ENCODE data around the gene GPR35.

GPR35 gene

DNA sequence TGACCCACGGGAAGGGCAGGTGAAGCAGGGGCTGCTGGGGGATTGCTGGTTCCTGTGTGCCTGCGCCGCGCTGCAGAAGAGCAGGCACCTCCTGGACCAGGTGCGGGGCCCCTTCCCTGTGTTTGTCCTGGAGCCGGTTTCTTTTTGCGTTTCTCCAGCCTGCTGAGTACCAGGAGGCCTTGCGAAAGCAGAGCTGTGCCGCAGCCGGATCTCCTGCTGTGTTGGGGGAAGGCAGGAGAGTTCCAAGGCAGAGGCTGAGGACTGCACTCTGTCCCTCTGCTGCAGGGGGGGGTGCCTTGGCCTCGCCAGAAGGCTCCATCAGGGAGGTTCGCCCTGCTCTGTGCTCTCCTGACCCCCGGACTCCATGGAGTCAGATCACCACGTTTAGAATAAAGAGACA lies 35.9 kb upstream of the GPR35 start:
- no peak for DNase-seq (ENCODE audit: low spot score)

DNA sequence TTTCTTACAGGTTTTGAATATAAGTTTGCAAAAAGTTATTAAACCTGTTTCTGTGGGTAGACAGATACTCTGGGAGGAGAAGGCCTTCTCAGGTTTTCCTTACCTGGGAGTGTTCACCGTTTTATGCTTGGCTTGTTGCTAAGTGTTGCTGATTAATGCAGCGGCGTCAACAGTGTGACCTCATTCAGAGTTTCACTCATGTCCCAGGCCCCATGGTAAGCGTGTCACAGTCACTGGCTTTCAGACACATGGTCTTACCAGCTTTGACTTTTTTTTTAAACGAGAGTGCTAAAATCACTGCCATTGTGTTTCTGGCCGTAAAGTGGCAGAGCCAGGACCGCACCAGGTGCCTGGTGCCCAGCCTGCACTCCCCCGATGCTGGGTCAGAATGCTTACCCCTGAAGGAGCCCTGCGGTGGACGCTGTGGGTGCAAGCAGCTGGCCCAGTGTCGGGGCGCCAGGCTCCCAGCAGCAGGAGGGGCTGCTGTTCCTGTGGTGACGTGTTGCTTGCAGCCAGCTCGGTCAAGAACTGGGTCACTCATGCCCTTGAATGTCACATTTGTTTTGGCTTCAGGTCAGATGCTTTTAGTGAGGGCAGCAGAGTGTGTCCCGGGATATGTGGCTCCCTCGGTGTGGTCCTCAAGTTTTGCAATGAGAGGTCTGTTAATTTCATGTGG lies 35.3 kb upstream of the GPR35 start:
- DNase-seq (ENCODE audit: low spot score): no peak

DNA sequence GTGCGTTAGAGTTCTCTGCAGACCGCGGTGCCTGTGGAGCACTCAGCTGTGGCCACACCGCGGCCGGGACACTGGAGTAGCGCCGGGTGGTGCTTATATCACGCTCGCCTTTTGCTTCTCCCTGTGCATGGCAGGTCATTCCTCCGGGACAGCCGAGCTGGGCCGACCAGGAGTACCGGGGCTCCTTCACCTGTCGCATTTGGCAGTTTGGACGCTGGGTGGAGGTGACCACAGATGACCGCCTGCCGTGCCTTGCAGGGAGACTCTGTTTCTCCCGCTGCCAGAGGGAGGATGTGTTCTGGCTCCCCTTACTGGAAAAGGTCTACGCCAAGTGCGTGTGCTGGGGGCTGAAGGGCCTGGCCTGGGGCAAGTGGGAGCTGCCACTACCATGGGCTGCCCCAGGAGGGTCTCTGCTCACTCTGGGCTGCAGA lies 34.6 kb upstream of the GPR35 start:
- DNase-seq (ENCODE audit: low spot score): no peak

DNA sequence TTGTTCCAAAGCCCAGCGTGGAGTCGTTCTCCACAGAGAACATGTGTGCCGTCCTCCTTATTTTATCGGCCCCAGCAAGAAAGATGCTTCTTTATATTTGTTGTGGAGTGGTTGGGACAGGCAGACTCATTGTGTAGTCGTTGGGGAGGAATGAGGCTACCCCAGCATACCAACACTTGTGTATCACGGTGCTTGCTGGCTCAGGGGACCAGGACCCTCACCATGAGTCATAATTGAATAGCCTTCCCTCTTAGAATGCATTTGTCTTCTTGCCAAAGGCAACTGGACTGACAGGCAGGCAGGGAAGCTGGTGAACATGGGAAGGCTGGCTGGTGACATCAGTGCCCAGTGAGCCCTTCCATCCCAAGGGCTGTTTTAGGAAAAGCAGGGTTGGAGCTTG lies 34.1 kb upstream of the GPR35 start:
- no peak for DNase-seq (ENCODE audit: low spot score)

DNA sequence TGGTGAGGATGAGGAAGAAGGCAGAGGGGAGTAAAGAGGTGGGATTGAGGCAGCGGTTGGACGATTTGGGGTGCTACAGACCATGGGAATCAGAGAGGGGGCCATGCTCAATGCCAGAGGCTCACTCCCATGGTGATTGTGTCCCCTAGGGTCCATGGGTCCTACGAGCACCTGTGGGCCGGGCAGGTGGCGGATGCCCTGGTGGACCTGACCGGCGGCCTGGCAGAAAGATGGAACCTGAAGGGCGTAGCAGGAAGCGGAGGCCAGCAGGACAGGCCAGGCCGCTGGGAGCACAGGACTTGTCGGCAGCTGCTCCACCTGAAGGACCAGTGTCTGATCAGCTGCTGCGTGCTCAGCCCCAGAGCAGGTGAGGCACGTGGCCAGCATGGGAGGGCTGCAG lies 33.5 kb upstream of the GPR35 start:
- DNase-seq (ENCODE audit: low spot score): no peak

DNA sequence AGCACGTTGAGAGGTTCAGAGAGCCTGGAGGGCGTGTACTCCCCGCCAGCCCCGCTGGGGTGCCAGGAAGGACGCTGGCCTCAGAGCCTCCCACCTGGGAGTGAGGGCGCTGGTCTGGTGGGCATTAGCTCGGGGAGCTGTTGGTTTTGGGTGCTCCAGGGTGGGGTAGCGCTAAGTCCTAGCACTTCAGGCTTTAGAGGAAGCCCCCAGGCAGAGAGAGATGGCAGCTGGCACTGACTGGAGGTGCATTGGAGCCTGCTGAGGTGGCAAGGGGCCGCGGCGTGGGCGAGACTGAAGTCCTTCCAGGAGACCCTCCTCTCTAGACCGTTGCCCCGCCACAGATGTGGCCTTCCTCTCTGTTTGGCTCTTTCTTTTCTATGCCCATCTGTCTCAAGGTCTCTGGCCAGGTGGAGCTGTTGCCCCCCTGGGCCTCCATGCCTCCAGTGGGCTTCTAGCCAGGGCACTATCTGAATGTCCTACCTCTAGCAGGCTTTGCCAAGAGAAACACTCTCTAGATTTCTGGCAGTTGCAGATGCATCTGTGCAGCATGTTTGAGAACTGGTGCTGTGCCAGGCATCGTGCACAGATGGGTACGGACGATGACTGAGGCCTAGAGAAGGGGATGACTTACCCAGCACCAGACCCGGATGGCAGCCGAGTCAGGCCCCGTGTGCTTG lies 32.1 kb upstream of the GPR35 start:
- DNase-seq (ENCODE audit: low spot score): no peak

DNA sequence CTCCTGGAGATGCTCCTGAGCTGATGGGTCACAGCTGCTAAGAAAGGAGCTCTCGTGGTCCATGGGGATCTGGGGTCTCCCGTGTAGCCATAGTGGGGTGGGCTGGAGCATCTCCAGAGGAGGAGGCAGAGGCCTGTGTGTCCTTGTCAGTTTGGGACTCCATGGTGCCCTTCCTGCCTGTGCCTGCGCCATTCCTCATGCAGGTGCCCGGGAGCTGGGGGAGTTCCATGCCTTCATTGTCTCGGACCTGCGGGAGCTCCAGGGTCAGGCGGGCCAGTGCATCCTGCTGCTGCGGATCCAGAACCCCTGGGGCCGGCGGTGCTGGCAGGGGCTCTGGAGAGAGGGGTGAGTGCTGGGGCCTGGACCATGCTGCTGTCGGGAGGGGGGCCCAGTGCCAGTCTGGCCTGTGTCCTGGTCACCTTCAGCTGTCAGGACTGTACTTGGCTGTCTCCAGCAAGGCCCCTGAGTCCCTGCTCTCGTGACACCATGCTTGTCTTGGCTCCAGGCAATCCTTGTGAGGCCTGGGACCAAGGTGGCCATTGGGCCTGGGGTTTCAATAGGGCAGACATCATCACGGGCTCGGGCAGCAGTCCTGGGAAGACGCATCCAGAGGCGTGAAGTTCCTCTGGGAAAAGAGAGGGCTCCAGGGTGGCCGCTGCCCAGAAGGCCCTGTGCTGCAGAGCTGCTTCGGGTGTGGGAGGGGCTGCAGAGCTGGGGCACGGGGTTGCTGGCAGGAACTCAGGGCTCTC lies 31.4 kb upstream of the GPR35 start:
- DNase-seq (ENCODE audit: low spot score): no peak

DNA sequence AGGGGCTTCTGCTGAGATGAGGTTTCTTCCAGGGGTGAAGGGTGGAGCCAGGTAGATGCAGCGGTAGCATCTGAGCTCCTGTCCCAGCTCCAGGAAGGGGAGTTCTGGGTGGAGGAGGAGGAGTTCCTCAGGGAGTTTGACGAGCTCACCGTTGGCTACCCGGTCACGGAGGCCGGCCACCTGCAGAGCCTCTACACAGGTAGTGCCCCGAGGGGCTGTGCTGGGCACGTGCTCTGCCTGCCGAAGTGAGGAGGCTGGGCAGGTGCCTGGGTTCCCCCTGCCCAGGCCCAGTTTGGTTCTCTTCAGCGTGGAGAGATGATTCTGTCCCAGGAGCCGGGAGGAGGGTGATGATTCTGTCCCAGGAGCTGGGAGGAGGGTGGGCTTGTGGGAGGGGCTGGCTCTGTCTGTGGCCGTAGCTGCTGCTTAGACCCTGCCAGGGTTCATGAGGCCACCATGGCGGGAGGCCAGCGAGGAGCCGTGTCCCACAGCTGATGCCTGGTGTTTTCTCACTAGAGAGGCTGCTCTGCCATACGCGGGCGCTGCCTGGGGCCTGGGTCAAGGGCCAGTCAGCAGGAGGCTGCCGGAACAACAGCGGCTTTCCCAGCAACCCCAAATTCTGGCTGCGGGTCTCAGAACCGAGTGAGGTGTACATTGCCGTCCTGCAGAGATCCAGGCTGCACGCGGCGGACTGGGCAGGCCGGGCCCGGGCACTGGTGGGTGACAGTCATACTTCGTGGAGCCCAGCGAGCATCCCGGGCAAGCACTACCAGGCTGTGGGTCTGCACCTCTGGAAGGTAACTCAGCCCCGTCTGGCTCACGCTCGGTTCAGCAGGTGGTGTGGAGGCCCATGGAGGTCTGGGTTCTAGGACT lies 30.5 kb upstream of the GPR35 start:
- DNase-seq (ENCODE audit: low spot score): no peak

DNA sequence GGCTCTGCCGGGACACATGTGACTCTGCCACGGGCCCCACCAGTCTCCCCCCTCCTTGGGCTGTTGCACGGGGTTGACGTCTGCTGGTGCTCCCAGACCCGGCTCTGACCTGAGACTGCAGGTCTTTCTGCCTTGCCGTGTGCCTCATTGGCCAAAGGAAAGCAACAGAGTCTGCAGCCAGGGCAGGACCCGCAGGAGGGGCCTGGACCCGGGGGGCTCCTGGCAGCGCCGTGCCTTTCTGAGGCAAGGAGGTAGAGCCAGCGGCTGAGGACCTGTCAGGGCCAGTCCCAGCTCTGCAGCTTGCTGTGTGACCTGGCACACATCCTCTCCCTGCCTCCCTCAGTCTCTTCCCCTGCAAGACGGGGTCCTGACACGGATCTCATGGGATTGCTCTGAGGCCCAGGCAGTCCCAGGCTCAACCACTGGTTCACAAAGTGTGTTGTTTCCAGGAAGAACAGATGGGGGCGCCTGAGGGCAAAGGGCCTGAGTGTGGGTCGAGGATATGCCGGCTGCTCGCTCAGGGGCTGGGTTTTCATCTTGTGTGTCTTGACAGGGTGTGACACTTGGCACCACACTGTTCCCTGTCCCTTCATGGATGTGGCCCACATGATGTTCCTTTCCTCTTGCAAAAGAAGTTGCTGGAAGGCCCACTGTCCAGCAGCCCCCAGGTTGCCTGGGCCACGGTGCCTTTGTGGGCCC lies 29.8 kb upstream of the GPR35 start:
- peak; percentile 49 for DNase-seq (ENCODE audit: low spot score)

DNA sequence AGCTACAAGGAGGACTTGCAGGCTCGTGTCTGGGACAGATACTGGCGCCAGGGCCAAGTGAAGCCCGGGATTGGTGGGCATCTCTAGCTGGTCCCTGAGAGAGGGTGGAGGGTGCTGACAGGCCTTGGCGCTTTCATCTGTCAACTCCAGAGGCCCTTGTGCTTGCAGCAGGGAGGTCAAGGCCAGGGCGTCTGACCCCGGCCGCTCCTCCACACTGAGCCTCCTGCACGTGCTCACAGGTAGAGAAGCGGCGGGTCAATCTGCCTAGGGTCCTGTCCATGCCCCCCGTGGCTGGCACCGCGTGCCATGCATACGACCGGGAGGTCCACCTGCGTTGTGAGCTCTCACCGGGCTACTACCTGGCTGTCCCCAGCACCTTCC lies 29.2 kb upstream of the GPR35 start:
- DNase-seq (ENCODE audit: low spot score): no peak

DNA sequence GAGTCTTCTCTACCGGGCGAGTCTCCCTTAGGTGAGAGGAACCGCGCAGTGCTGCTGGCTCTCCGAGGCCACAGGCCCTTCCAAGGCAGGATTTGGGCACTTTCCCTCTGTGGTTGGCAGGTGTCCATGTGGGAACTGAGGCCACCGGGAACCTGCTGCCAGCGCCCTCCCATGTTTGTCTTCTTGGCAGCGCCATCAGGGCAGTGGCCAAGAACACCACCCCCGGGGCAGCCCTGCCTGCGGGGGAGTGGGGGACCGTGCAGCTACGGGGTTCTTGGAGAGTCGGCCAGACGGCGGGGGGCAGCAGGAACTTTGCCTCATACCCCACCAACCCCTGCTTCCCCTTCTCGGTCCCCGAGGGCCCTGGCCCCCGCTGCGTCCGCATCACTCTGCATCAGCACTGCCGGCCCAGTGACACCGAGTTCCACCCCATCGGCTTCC lies 28.8 kb upstream of the GPR35 start:
- no peak for DNase-seq (ENCODE audit: low spot score)

DNA sequence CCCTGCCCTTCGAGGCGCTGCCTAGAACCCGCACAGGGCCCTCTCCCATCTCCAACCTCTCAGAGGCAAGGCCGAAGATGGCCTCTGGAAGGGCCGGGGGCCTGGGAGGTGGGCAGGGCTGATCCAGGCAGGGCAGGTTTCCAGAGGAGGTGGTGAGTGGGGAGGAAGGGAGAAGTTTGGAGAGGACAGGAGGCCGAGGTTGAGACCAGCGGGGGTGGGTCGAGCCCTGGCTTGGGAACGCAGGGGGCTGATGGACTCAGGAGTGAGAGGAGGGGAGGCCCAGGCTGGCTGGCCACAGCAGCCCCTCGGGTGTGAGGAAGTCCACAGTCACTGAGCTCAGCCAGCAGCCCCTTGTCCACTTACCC lies 28.2 kb upstream of the GPR35 start:
- DNase-seq (ENCODE audit: low spot score): no peak

DNA sequence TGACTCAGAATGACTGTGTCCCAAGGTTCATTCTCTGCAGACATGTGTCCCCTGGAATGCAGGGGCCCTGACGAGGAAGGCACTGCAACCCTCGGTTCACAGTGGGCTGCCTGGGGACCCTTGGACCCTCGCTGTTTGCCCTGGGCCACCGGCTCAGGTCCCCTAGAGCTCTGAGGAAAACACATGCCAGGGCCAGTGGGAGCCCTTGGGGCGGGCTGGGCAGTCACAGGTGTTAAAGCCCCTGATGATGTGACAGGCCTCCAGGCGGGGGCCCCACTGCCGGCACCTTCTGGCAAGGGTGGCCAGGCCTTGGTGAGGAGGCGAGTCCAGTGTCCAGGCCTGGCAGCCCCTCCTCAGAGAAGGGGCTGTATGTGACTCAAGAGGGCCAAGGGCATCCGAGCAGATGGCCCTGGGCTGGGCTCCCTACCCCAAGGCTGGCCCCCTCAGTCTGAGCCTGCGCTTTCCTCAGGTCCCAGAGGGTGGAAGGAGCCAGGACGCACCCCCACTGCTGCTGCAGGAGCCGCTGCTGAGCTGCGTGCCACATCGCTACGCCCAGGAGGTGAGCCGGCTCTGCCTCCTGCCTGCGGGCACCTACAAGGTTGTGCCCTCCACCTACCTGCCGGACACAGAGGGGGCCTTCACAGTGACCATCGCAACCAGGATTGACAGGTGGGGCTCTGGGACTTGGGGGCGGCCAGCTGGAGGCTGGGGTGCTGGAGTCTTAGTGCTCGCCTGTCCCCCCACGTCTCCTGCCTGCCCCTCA lies 27.7 kb upstream of the GPR35 start:
- DNase-seq (ENCODE audit: low spot score): no peak

DNA sequence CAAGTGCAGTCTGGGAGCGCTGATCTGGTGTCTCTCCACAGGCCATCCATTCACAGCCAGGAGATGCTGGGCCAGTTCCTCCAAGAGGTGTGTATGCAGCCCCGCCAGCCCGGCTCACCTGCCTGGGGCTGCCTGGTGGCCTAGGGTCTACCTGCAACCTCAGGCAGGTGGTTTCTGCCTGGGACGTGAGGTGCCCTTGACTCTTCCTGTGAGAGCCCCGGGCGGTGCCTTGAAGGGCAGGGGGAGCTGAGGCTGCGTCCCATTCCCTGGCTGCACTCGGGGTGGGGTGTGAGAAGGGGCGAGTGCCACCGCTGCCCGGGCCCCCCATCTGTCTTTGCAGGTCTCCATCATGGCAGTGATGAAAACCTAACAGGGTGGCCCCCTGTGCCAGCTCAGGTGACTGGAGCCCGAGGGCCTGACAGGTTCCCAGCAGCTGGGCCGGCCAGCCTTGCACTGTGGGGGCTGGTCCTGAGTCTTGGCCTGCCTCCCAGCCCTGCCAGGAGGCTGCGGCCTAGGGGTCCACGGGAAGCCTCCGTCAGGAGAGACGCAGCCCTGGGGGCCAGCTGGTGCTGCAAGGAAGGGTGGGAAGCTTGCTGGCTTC lies 26.9 kb upstream of the GPR35 start:
- no peak for DNase-seq (ENCODE audit: low spot score)

DNA sequence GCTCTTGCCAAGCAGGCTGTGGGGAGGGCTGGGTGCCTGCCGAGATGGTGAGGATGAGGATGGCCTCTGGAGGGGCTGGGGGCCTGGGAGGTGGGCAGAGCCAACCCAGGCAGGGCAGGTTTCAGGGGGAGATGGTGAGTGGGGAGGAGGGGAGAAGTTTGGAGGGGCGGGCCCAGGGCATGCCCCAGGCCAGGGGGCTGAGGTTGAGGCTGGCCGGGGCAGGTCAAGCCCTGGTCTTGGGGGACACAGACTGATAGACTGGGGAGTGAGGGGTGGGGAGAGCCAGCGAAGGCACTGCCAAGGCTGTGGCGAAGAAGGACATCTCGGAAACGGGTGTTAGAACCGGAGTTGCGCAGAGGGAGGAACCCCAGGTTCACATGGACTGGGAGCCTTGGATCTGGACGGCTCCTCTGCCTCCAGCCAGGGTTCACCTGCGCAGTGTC lies 26.1 kb upstream of the GPR35 start:
- DNase-seq (ENCODE audit: low spot score): no peak

DNA sequence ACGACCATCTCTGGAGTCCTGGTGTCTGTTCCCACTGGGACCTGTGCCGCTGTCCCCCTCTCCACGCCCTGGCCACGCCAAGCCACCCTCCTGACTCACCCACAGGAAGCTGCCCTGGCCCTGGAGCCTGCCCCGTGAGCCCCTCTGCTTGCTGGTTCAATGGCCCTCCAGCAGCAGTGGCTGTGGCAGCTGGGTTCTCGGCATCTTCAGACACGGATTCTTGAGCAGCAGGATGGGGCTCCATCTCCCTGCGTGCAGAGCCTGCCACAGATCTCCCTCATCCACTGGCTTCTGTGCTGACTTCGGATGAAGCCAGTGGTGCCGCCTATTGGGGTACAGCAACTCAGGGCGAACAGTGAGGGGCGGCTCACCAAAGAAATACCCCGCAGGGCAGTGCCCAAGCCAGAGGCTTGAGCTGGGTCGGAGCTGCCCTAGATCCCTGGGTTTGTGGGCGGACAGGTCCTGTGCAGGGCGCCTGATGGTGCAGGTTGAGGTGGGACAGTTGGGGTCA lies 24.8 kb upstream of the GPR35 start:
- no peak for DNase-seq (ENCODE audit: low spot score)

DNA sequence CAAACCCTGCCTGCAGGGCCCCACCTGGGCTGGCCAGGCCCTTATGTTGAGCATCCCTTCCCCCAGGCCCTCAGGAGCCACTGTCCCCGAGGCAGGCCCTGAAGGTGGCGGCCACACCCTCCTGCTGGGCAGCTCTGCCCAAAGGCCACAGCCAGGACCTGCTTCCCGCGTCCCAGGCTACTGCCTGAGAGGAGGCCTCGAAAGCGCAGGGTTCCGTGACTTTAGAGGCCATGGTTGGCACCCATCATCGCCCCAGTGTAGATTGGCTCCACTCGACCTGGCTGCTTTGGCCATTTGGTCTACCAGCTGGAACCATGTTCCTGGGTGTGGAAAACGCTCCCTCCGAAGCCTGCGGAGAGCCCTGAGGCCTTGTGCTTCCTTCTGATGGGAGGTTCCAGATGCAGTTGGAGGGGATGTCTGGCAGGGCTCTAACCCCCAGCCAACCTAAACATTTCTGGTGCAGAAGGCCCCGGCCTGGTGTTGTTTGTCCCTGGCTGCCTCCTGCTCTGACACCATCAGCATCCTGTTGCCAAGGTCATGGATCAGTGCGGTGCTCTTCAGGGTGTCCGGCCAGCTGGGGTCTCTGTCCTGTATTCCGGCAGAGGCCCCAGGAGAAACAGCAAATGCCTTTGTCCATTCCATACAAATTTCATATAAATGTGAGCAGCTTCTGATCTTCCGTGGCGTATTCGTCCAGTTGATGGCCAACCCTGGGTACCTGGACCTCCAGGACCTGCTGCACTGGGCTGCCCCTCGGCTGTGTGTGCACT lies 24.0 kb upstream of the GPR35 start:
- DNase-seq (ENCODE audit: low spot score): no peak

DNA sequence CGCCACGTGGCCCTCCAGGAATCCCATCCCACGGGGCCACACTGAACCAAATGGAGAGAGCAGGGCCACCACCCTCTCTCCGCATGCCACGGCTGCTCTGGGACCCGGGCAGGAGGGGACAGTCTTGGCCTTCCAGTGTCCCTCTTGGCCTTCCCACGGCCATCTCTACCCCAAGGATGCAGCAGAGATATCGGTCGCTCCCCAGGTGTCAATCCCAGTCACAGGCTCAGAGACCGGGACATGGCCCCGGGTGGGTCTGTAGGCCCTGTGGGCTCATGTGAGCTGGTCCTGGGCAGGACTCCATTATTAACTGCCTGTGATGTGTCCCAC lies 23.5 kb upstream of the GPR35 start:
- DNase-seq (ENCODE audit: low spot score): no peak

DNA sequence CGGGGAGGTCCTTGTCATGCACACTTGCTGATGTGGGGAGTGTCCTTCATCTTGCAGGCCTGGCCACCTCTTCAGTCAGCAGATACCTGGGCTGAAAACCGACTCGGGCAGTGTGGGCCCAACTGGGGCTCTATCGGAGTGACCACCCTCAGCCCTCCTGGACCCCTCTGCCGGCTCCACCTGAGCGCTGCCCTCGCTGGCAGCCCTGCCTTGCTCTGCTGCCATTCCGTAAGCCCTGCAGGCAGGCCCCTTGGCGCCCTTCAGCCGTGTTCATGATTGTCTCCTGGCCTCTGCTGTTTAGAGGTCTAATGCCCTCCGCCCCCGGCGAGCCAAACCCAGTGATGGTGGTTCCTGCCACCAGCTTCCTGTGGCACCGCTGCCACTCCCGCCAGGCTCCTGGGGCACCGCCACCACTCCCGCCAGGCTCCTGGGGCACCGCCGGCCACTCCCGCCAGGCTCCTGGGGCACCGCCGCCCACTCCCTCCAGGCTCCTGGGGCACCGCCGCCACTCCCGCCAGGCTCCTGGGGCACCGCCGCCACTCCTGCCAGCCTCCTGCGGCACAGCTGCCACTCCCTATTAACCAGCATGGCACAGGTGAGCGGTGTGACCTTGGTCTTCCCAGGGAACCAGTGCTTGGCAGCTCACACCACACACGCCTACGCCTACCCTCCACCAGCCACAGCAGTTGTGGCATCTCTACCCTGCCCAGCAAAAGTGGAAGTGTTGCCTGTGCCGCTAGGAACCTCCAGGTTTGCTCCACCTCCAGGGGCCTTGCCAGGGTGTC lies 22.8 kb upstream of the GPR35 start:
- DNase-seq (ENCODE audit: low spot score): no peak
